Measurements from ENCODE around the gene DAGLA.

The DAGLA gene

GRCh38 chr11:61779666-61780525 is 99.7 kb downstream of the DAGLA start:
- Histone ChIP-seq H3K4me3 (no peak overlapping the region), H3K4me1 (peaks cover 0 to 11% (median 8%) of the 10 kb centered on the region in 4 donors), H3K36me3 (peaks cover 0 to 17% (median 8%) of the 10 kb centered on the region in 3 donors), H3K9me3 (no peaks in the 10 kb centered on the region), H3K27me3 (peaks cover 0 to 6% of the 10 kb centered on the region in 2 donors), H3K27ac (no peak overlapping the region)
- no peak for DNase-seq
- intact Hi-C loops (cut with DNase I; ENCODE audit: low total_unique reads): no loop called here
- TF ChIP-seq CTCF (IDR thresholded peaks at IDR 0.05): no peak

- intact Hi-C loops (cut with DNase I; ENCODE audit: low total_unique reads): no loop called here
- Histone ChIP-seq H3K27me3 (no peaks in the 10 kb centered on the region), H3K36me3 (peaks cover 0 to 25% (median 16%) of the 10 kb centered on the region in 3 donors), H3K4me3 (no peak overlapping the region), H3K27ac (no peak overlapping the region), H3K9me3 (no peaks in the 10 kb centered on the region), H3K4me1 (peaks cover 0 to 11% (median 8%) of the 10 kb centered on the region in 4 donors)
- DNase-seq: no peak
- TF ChIP-seq CTCF (IDR thresholded peaks at IDR 0.05): no peak
Measured at GRCh38 chr11:61780581-61781162, 100.5 kb downstream of the DAGLA start.

GRCh38 chr11:61781585-61781984 is 101.4 kb downstream of the DAGLA start:
- intact Hi-C loops (cut with DNase I; ENCODE audit: low total_unique reads): no loop called here
- peaks cover 0 to 34% (median 25%) of the 10 kb centered on the region in 3 donors for H3K36me3 ChIP-seq
- no peak for DNase-seq
- H3K4me3 ChIP-seq: no peak overlapping the region
- no peak overlapping the region for H3K27ac ChIP-seq
- H3K4me1 ChIP-seq: peaks cover 0 to 11% (median 8%) of the 10 kb centered on the region in 4 donors
- no peaks in the 10 kb centered on the region for H3K9me3 ChIP-seq
- H3K27me3 ChIP-seq: no peaks in the 10 kb centered on the region
- no peak for TF ChIP-seq CTCF (IDR thresholded peaks at IDR 0.05)

GRCh38 chr11:61782299-61782698 is 102.1 kb downstream of the DAGLA start:
- Histone ChIP-seq H3K27me3 (no peaks in the 10 kb centered on the region), H3K4me3 (no peak overlapping the region), H3K9me3 (no peaks in the 10 kb centered on the region), H3K4me1 (peaks cover 0 to 7% (median 4%) of the 10 kb centered on the region in 4 donors), H3K36me3 (peaks cover 2 to 41% (median 32%) of the 10 kb centered on the region in 3 donors), H3K27ac (no peak overlapping the region)
- no peak for DNase-seq
- intact Hi-C loops (cut with DNase I; ENCODE audit: low total_unique reads): no loop called here
- no peak for TF ChIP-seq CTCF (IDR thresholded peaks at IDR 0.05)

GRCh38 chr11:61782841-61783240 is 102.7 kb downstream of the DAGLA start:
- intact Hi-C loops (cut with DNase I; ENCODE audit: low total_unique reads): no loop called here
- TF ChIP-seq CTCF (IDR thresholded peaks at IDR 0.05): no peak
- no peaks in the 10 kb centered on the region for H3K9me3 ChIP-seq
- no peak overlapping the region for H3K27ac ChIP-seq
- H3K36me3 ChIP-seq: peaks cover 7 to 46% (median 37%) of the 10 kb centered on the region in 3 donors
- H3K4me3 ChIP-seq: no peak overlapping the region
- H3K4me1 ChIP-seq: peaks cover 0 to 2% (median under 1%) of the 10 kb centered on the region in 4 donors
- DNase-seq: no peak
- H3K27me3 ChIP-seq: no peaks in the 10 kb centered on the region

Data from tibial artery (tissue), 4 donors.